Aorta (tissue), 5 donors: Measurements from ENCODE around the gene CR2. TPM values are rescaled to one million over a fixed set of nuclear protein-coding genes. Genes with fewer than 3 reads are reported as not detected.

Experiments used
- ATAC-seq: fragments of 200-7000 bp; cut with Tn5 transposase; one replicate; pipeline ENCODE4 v1.9.1; 2022; ENCODE audit warnings: moderate library complexity; ENCODE audit not compliant: low FRiP score
- DNase-seq, 2 donors: peaks; one replicate each; pipeline ENCODE4 v3.0.0-alpha.2; 2020
- H3K27ac ChIP-seq, 2 donors: one replicate each; pipeline ENCODE4 v1.5.1; 2013; ENCODE audit warnings: low read length in 2 of 2, mild to moderate bottlenecking in 2 of 2, moderate library complexity in 2 of 2, control low read depth in 1 of 2, inconsistent platforms in 1 of 2, low read depth in 1 of 2
- H3K27me3 ChIP-seq, 2 donors: one replicate each; pipeline ENCODE4 v1.6.1; 2013; ENCODE audit warnings: control low read depth in 1 of 2, low read length in 1 of 2, mild to moderate bottlenecking in 1 of 2, moderate library complexity in 1 of 2; ENCODE audit not compliant: insufficient read depth in 2 of 2, control insufficient read depth in 1 of 2
- H3K36me3 ChIP-seq, 2 donors: one replicate each; pipeline ENCODE4 v1.6.1; 2013; ENCODE audit warnings: control low read depth in 1 of 2, low read length in 1 of 2, mild to moderate bottlenecking in 1 of 2; ENCODE audit not compliant: insufficient read depth in 2 of 2, control insufficient read depth in 1 of 2
- H3K4me1 ChIP-seq, 2 donors: one replicate each; pipeline ENCODE4 v1.6.1; 2013; ENCODE audit warnings: low read length in 2 of 2, control low read depth in 1 of 2, mild to moderate bottlenecking in 1 of 2, moderate library complexity in 1 of 2; ENCODE audit not compliant: insufficient read depth in 2 of 2, control insufficient read depth in 1 of 2
- H3K4me3 ChIP-seq, 2 donors: one replicate each; pipeline ENCODE4 v1.5.1; 2013; ENCODE audit warnings: low read length in 2 of 2, control low read depth in 1 of 2, mild to moderate bottlenecking in 1 of 2
- H3K9me3 ChIP-seq: one replicate; pipeline ENCODE4 v1.6.1; 2013; ENCODE audit warnings: mild to moderate bottlenecking, low read length; ENCODE audit not compliant: control insufficient read depth
- WGBS, 2 donors: extraction: QIAGEN DNeasy Blood & Tissue Kit; methylation state at CpG; one replicate each; pipeline ENCODE4 v1.1.7; 2013; 5-methylcytosine and 5-hydroxymethylcytosine counted together
- intact Hi-C, 2 donors: fragments of 100-400 bp; cut with DNase I; formaldehyde crosslinking; loops; one replicate each; pipeline versions ENCODE4 v1.14.2 to v1.15.0; 2022
- long read RNA-seq, 2 donors: library from polyadenylated mRNA; unstranded; transcript quantifications; one replicate each; pipeline ENCODE4 v2.0.0, GENCODE V29; 2020 to 2021
- polyA plus RNA-seq, 2 donors: library from polyadenylated mRNA; stranded (reverse); fragments of 200-250 nt; gene quantifications; one replicate each; pipeline ENCODE4 v1.2.3, GENCODE V29; 2013
- total RNA-seq, 2 donors: library from RNA; stranded (reverse); fragmentation: NEBNext Ultra II Directional; extraction: Animal tissue kit (Norgen Biotek cat#: 25700); gene quantifications; one replicate each; pipeline ENCODE4 v1.2.1, GENCODE V29; 2021
- donor health status: healthy with polysubstance abuse.
- donor health status: Bipolar disorder and iron deficiency.
- donor health status: DM: no; HTN: no; CAD: no.
- donor health status: DM: no; HTN: no; CAD: no.
- donor health status: DM: yes; HTN: yes; CAD: no.

CR2 gene
- total RNA-seq (under 1 TPM in 1 of 2 donors, not detected in 1; 0.58 TPM), polyA plus RNA-seq (under 1 TPM; 0.13 to 0.36 TPM)
- long read RNA-seq, donor 1, result 0 reads
- long read RNA-seq, donor 2, result 0 reads

GRCh38 chr1:207454046-207454964, at the start of gene CR2:
CR2 (plus strand) TSS chr1:207454328; CDS start chr1:207454419, 91 bp downstream.
- Histone ChIP-seq H3K4me1 (no peaks in the 10 kb centered on the region), H3K9me3 (peaks cover 2% of the 10 kb centered on the region), H3K27ac (no peak within 1 kb of the TSS), H3K4me3 (peak within 1 kb of the TSS; percentile 20 to 25), H3K36me3 (no peaks in the 10 kb centered on the region), H3K27me3 (no peaks in the 10 kb centered on the region)
- intact Hi-C loops, result no loop called here
- peak; percentile 36 for ATAC-seq
- DNase-seq, result peak; percentile 45 to 76
- 2 to 3% methylated on average over 63 to 75 of the region's 75 CpGs for WGBS, 2 donors

- Histone ChIP-seq H3K9me3 (no peaks in the 10 kb centered on the region), H3K4me1 (no peaks in the 10 kb centered on the region), H3K27me3 (no peaks in the 10 kb centered on the region), H3K36me3 (no peaks in the 10 kb centered on the region), H3K27ac (no peak overlapping the region), H3K4me3 (no peak overlapping the region)
- 77% methylated on average over 6 of the region's 6 CpGs for WGBS, 2 donors
- intact Hi-C loops, result loop anchor here (2.0 to 10.0 kb wide), 4 partner anchors 150 to 323 kb away; no protein-coding TSS in a partner anchor
- ATAC-seq, result peak; percentile 71
- DNase-seq, result no peak
Measured at GRCh38 chr1:207404849-207405525, 49.1 kb upstream of the CR2 start.

- Histone ChIP-seq H3K9me3 (no peaks in the 10 kb centered on the region), H3K27me3 (no peaks in the 10 kb centered on the region), H3K36me3 (no peaks in the 10 kb centered on the region), H3K4me1 (no peaks in the 10 kb centered on the region), H3K27ac (no peak overlapping the region), H3K4me3 (no peak overlapping the region)
- intact Hi-C loops, result loop anchor here (2.0 to 10.0 kb wide), 4 partner anchors 151 to 324 kb away; no protein-coding TSS in a partner anchor
- DNase-seq (no peak), ATAC-seq (no peak)
Measured at GRCh38 chr1:207405814-207406213, 48.3 kb upstream of the CR2 start.

- Histone ChIP-seq H3K27me3 (no peaks in the 10 kb centered on the region), H3K4me3 (no peak overlapping the region), H3K9me3 (no peaks in the 10 kb centered on the region), H3K27ac (no peak overlapping the region), H3K36me3 (no peaks in the 10 kb centered on the region), H3K4me1 (no peaks in the 10 kb centered on the region)
- DNase-seq (no peak), ATAC-seq (no peak)
- intact Hi-C loops, result loop anchor here in 1 of 2 donors (5.0 to 10.0 kb wide), 3 partner anchors 153 to 325 kb away; no protein-coding TSS in a partner anchor
- WGBS, 2 donors, result 34 to 35% methylated on average over 1 of the region's 1 CpG
Measured at GRCh38 chr1:207407655-207408260, 46.4 kb upstream of the CR2 start.

GRCh38 chr1:207412845-207413244, 41.3 kb upstream of the CR2 start:
- H3K27me3 ChIP-seq, result no peaks in the 10 kb centered on the region

GRCh38 chr1:207414606-207415108, 39.5 kb upstream of the CR2 start:
- DNase-seq (no peak), ATAC-seq (no peak)
- no peaks in the 10 kb centered on the region for H3K4me1 ChIP-seq
- WGBS, 2 donors, result 57 to 66% methylated on average over 4 of the region's 4 CpGs
- H3K36me3 ChIP-seq, result no peaks in the 10 kb centered on the region
- H3K9me3 ChIP-seq, result peaks cover 7% of the 10 kb centered on the region
- no peak overlapping the region for H3K4me3 ChIP-seq
- no peak overlapping the region for H3K27ac ChIP-seq
- intact Hi-C loops, result no loop called here
- H3K27me3 ChIP-seq, result no peaks in the 10 kb centered on the region

More at GRCh38 chr1:207412845-207413244, 41.3 kb upstream of the CR2 start:
- Histone ChIP-seq H3K27ac (no peak overlapping the region), H3K4me3 (no peak overlapping the region), H3K9me3 (peaks cover 4% of the 10 kb centered on the region), H3K36me3 (no peaks in the 10 kb centered on the region), H3K4me1 (no peaks in the 10 kb centered on the region)
- ATAC-seq, result no peak
- intact Hi-C loops, result no loop called here
- DNase-seq, result no peak
- 91 to 92% methylated on average over 2 of the region's 2 CpGs for WGBS, 2 donors

- H3K36me3 ChIP-seq, result no peaks in the 10 kb centered on the region
- 71 to 81% methylated on average over 1 of the region's 1 CpG for WGBS, 2 donors
- intact Hi-C loops, result no loop called here
Measured at GRCh38 chr1:207417076-207417475, 37.1 kb upstream of the CR2 start.

GRCh38 chr1:207418351-207418750, 35.8 kb upstream of the CR2 start:
- H3K27ac ChIP-seq, result no peak overlapping the region
- no peaks in the 10 kb centered on the region for H3K27me3 ChIP-seq
- WGBS, 2 donors, result 78 to 84% methylated on average over 1 of the region's 1 CpG
- no peaks in the 10 kb centered on the region for H3K36me3 ChIP-seq
- no peak overlapping the region for H3K4me3 ChIP-seq
- no peak for ATAC-seq
- H3K9me3 ChIP-seq, result peaks cover 17% of the 10 kb centered on the region
- DNase-seq, result no peak
- H3K4me1 ChIP-seq, result no peaks in the 10 kb centered on the region
- intact Hi-C loops, result no loop called here

More at GRCh38 chr1:207417076-207417475, 37.1 kb upstream of the CR2 start:
- Histone ChIP-seq H3K4me3 (no peak overlapping the region), H3K9me3 (peaks cover 14% of the 10 kb centered on the region), H3K27me3 (no peaks in the 10 kb centered on the region), H3K4me1 (no peaks in the 10 kb centered on the region), H3K27ac (no peak overlapping the region)
- DNase-seq (no peak), ATAC-seq (no peak)
